AG20443 (cell line): ENCODE results near the gene TRAPPC8.
"Not testable (repeated sequence)": the region's sequence is repeated elsewhere in the genome, so short reads cannot be mapped to it uniquely, and the experiment has no call there.

Experiments
- DNase-seq: peaks from one replicate; pipeline ENCODE4 v3.0.0; 2012; ENCODE audit warnings: low spot score, mixed read lengths

Gene TRAPPC8, protein sequence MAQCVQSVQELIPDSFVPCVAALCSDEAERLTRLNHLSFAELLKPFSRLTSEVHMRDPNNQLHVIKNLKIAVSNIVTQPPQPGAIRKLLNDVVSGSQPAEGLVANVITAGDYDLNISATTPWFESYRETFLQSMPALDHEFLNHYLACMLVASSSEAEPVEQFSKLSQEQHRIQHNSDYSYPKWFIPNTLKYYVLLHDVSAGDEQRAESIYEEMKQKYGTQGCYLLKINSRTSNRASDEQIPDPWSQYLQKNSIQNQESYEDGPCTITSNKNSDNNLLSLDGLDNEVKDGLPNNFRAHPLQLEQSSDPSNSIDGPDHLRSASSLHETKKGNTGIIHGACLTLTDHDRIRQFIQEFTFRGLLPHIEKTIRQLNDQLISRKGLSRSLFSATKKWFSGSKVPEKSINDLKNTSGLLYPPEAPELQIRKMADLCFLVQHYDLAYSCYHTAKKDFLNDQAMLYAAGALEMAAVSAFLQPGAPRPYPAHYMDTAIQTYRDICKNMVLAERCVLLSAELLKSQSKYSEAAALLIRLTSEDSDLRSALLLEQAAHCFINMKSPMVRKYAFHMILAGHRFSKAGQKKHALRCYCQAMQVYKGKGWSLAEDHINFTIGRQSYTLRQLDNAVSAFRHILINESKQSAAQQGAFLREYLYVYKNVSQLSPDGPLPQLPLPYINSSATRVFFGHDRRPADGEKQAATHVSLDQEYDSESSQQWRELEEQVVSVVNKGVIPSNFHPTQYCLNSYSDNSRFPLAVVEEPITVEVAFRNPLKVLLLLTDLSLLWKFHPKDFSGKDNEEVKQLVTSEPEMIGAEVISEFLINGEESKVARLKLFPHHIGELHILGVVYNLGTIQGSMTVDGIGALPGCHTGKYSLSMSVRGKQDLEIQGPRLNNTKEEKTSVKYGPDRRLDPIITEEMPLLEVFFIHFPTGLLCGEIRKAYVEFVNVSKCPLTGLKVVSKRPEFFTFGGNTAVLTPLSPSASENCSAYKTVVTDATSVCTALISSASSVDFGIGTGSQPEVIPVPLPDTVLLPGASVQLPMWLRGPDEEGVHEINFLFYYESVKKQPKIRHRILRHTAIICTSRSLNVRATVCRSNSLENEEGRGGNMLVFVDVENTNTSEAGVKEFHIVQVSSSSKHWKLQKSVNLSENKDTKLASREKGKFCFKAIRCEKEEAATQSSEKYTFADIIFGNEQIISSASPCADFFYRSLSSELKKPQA (N-terminal part only)

DNA sequence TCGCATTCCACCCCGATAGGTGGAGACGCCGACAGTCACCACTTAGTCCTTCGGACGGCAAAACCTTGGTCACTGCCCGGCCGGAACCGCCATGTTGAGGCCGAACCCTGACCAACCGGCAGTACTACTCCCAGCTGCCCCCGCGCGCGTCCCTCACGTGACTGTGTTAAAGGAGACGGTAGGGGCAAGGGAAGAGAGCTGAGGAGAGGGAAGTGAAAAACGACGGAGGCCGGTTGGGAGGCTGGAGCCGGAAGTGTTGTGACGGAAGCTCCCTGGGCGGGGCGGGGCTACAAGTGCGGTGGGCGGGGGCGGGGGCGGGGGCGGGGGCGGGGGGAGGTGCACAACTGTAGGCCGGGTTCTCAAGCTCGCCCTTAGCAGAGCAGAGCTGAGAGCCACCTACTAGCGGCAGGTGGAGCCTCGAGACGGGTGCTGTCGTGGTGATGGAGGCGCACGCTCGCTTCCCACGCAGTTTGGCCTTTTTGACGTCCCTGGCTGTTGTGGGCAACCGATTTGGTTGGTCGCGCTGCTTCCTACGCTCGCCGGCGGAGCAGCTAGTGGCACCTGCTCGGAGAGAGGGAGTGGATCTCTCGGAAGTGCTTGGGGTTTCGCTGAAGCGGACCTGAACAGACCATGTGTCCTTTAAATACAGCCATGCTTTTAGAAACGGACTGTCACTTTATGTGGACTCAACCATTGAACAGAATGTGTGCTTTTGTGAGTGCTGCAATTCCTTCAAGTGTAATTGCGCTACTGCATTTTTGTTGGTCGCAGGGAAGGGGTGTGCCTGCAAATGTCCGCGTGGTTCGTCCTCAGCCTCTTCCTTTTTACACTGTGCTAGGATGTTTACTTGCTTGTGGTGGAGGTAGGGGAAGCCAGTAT is at the start of gene TRAPPC8:
TRAPPC8 (minus strand) TSS at position 130 of the 879 bp plus-strand sequence. CDS start 364 bp downstream, outside the sequence.
- DNase-seq: peak; percentile 97

GRCh38 chr18:31990823-31991222 is 47.9 kb upstream of the TRAPPC8 start:
- DNase-seq: no peak

GRCh38 chr18:31983976-31984375 is 41.0 kb upstream of the TRAPPC8 start:
- no peak for DNase-seq

- no peak for DNase-seq
These were observed 40.1 kb upstream of the TRAPPC8 start for GRCh38 chr18:31983020-31983419.

GRCh38 chr18:31980863-31981262 is 37.9 kb upstream of the TRAPPC8 start:
- no peak for DNase-seq

- DNase-seq: no peak
These were observed 36.8 kb upstream of the TRAPPC8 start for GRCh38 chr18:31979714-31980113.

DNA sequence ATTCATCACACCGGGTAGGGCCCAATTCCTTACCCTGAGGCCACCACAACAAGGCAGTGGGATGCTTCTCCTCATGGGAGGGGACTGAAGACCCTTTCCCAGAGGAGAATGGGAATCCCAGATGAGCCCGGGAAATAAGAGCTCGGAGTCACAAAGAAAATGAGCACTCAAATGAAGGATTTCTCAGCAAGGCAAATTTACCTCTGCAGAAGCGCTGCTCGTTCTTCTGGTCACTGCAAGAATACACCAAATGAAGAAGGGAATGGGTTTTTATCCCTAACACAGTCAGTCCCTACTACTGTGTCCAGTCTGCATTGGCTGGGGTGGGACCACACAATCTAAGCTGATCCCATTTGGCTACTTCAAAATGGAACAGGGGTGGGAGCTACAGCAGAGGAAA is 35.7 kb upstream of the TRAPPC8 start:
- DNase-seq: no peak

DNA sequence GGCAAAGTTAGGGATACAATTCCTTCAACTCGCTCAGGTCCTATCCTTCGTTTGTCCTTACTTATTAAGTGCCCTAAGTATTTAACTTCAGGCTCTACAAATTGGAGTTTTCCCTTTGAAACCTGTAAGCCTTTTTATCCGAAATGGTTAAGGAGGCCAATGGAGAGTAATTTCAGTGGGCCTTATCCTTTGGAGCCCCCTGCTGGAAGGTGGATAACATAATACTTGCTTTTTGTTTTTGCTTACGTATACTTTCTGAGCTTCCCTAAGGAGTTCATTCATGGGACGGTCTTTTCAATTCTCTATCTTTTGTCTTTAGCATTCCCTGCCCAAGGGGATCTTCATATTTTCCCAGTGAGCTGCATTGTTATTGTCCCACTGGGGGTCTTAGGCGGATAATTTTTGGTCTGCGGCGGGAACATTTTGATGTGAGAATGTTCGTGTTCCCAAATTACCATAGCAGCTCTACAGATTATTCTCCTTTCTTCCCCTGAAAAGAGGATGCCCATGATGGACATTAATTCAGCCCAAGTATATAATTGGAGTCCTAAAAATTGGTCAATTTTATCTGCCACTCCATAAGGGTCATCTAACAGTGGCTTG is 34.4 kb upstream of the TRAPPC8 start:
- DNase-seq: peak; percentile 50

- DNase-seq: no peak
These were observed 33.3 kb upstream of the TRAPPC8 start for GRCh38 chr18:31976242-31976641.

GRCh38 chr18:31973929-31974546 is 31.1 kb upstream of the TRAPPC8 start:
- DNase-seq: no peak

GRCh38 chr18:31970617-31971016 is 27.7 kb upstream of the TRAPPC8 start:
- no peak for DNase-seq

DNA sequence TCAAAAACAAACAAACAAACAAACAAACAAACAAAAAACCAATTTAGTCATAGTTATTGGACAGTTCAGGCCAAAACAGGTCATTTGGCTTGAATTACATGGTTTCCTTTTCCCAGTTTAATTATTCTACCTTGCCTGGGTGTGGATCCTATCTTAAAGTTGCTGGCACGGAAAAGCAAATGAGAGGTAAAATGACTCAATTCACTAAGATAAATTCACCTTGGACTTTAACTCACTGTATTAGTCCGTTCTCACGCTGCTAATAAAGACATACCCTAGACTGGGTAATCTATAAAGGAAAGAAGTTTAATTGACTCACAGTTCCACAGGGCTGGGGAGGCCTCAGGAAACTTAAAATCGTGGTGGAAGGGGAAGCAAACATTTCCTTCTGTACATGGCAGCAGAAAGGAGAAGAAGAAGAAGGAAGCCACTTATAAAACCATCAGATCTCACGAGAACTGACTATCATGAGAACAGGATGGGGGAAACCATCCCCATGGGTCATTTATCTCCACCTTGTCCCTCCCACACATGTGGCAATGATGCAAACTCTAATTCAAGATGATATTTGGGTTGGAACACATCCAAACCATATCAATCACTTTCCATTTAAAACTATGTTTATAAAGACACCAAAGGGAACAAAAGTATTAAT is 22.5 kb upstream of the TRAPPC8 start:
- no peak for DNase-seq

DNA sequence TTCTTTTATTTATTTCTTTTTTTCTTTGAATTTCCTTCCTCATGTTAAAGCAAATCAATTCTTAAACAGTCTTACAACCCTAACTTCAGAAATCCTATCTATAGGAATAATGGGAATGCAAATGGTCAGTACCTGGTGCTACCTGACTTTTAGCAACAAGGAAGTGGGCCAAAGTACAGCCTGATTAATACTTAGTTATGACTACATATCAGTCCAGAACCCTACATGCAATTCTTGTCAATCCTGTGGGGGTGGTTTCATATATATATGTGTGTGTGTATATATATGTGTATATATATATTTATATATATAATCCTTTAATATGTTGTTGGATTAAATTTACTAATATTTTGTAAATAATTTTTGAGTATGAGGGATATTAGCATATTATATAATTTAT is 14.8 kb upstream of the TRAPPC8 start:
- no peak for DNase-seq

DNA sequence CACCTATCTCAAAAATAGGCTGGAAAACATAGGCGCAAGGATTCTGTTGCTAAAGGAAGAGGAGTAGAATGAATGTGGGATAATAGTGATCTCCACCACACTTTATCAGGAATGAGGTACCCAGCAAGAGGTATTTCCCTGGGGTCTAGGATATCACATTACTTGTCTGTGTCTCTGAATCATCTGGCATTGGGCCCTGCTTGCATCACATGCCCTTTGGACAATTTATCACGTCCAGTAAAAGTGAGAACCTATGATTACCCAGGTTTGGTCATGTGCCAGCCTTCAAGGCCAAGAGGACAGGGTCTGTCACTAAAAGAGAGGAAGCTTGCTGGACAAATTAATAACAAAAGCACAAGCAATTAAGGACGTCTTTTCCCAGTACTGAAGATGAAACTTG is 11.4 kb upstream of the TRAPPC8 start:
- no peak for DNase-seq

DNA sequence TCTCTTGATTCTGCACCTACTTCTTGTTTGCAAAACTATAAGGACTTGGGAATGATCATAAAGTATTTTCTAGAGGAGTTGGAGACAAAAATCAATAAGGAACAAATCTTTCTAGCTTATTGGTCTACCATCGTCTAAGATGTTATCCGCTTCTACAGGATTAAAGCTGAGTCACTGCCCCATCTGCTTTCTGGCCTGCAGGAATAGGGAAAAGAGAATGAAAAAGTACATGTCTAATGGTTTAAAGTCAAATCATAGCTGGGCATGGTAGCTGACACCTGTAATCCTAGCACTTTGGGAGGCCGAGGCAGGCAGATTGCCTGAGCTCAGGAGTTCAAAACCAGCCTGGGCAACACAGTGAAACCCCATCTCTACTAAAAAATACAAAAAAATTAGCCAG is 10.8 kb upstream of the TRAPPC8 start:
- not testable (repeated sequence) for DNase-seq

DNA sequence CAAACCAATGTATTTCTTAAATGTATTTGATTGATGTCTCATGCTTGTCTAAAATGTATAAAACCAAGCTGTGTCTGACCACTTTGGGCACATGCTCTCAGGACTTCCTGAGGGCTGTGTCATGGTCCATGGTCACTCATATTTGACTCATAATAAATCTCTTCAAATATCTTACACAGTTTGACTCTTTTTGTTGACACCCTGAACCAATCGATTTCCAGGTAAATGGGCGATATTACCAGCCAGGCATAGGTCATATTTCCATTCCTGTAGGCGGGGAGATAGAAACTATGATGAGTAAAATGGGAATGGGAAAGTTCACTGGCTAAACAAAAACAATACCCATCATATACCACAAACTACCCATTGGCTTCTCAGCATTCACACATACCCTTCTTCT is 9.3 kb upstream of the TRAPPC8 start:
- DNase-seq: no peak

DNA sequence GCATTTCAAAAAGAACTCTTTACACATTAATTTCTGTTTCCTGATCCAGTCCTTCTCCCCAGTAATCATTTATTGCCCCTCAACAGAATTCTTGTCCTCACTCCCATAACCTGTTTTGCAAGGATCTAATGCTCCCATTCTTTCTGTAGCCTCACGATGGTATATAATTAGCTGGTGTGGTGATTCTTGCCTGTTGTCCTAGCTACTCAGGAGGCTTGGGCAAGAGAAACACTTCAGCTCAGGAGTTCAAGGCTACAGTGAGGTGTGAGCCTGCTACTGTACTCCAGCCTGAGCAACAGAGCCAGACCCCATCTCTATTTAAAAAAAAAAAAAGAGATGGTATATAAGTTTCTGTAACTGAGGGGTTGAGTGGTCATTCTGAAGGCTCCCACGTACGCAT is 7.7 kb upstream of the TRAPPC8 start:
- no peak for DNase-seq

DNA sequence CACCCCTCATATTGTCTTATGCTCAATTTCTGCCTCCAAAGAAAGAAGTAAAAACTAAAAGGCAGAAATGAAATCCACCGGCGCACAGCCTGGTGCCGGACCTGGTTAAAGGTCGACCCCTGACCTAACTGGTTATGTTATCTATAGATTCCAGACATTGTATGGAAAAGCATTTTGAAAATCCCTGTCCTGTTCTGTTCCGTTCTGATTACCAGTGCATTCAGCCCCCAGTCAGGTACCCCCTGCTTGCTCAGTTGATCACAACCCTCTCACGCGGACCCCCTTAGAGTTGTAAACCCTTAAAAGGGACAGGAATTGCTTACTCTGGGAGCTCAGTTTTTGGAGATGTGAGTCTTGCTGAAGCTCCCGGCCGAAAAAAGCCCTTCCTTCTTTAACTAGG is 5.4 kb upstream of the TRAPPC8 start:
- DNase-seq: not testable (repeated sequence)

GRCh38 chr18:31946305-31947046 is 3.5 kb upstream of the TRAPPC8 start:
- no peak for DNase-seq
